ENCODE results near the gene FXYD7. TPM values are rescaled to one million over a fixed set of nuclear protein-coding genes. Genes with fewer than 3 reads are reported as not detected.

Gene FXYD7
- total and polyA plus RNA-seq, 2 donors (not counting 1 experiment from before 2014, with no cell fraction given) = not detected

DNA sequence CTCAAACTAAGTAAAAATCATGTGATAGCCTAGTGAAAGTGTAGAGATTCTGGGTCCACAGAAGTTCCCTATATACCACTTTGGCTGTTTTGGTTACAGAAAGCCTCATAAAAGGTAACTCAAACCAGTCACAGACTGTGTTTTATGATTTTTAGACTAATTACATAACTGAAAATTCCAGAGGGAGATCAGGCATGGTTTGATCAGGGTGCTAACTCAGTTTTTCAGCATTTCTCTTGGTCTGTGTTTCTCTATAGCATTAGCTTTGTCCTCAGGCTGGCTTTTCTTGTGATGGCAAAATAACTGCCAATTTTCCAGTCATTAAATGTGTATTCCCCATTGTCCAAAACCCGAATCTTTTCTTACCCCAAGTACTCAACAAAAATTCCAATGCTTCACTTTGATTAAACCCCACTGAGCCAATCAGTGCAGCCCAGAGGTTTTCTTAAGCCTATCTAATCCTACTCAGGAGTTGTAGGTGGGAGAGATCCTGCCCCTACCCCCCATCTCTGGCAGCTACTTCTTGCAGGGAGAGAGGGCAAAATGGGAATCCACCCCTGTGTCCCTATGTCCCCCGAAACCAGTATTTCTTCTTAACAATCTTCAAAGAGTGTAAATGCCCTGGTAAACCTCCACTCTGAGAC is 36.0 kb upstream of the FXYD7 start:
- Histone ChIP-seq H3K9me3 (ENCODE audit: control insufficient read depth, insufficient read depth, low read depth, low read length) (no peaks in the 10 kb centered on the region), H3K9ac (ENCODE audit: insufficient read depth, low read length) (no peak overlapping the region), H3K27ac (ENCODE audit: insufficient read depth, low read length) (no peak overlapping the region), H2AFZ (ENCODE audit: low read length) (no peak overlapping the region), H3K4me3 (replicated peaks in 1 of 4; ENCODE audit: control extremely low read depth in 1 of 4, insufficient read depth in 1 of 4, low read depth in 3 of 4, low read length in 4 of 4) (no peak overlapping the region), H3K79me2 (ENCODE audit: control insufficient read depth, insufficient read depth, low read length) (no peaks in the 10 kb centered on the region), H4K20me1 (ENCODE audit: control insufficient read depth, extremely low read depth, insufficient read depth, low read length) (no peaks in the 10 kb centered on the region), H3K27me3 (ENCODE audit: control insufficient read depth, insufficient read depth, low read length) (no peaks in the 10 kb centered on the region), H3K36me3 (ENCODE audit: control insufficient read depth, insufficient read depth, low read length) (no peaks in the 10 kb centered on the region), H3K4me2 (ENCODE audit: extremely low read depth, insufficient read depth, low read length) (no peak overlapping the region), H3K4me1 (ENCODE audit: control insufficient read depth, extremely low read depth, insufficient read depth, low read length) (no peaks in the 10 kb centered on the region)
- TF ChIP-seq EZH2 (IDR thresholded peaks at IDR 0.05; ENCODE audit: low read length, missing control alignments) (no peak), CTCF (conservative IDR thresholded peaks at IDR 0.05 in 1 of 2, IDR thresholded peaks at IDR 0.05 in 1 of 2; ENCODE audit: low read depth in 1 of 2, low read length in 2 of 2) (no peak)
- DNase-seq (ENCODE audit: low read depth in 2 of 2) = no peak

DNA sequence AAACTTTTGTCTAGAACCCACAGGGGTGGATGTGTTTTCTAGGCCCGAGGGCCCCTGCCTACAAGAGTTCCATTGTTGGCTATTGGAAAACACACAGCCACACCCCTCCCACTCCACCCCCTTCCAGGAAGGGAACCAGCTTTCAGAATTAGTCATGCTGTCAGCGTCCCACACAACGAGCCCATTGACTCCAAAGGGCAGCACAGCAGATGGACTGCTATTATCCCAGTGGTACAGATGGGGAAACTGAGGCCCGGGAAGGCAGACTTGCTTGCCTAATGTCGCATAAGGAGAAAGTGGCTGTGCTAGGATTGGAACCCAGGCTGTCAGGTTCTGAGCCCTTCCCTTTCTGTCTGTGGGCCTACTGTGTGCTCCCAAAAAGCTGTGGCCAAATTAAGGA is 35.5 kb upstream of the FXYD7 start:
- H3K36me3 ChIP-seq (ENCODE audit: control insufficient read depth, insufficient read depth, low read length) = no peaks in the 10 kb centered on the region
- no peak overlapping the region for H2AFZ ChIP-seq (ENCODE audit: low read length)
- no peak overlapping the region for H3K27ac ChIP-seq (ENCODE audit: insufficient read depth, low read length)
- no peaks in the 10 kb centered on the region for H3K4me1 ChIP-seq (ENCODE audit: control insufficient read depth, extremely low read depth, insufficient read depth, low read length)
- TF ChIP-seq CTCF (conservative IDR thresholded peaks at IDR 0.05 in 1 of 2, IDR thresholded peaks at IDR 0.05 in 1 of 2; ENCODE audit: low read depth in 1 of 2, low read length in 2 of 2) (no peak), EZH2 (IDR thresholded peaks at IDR 0.05; ENCODE audit: low read length, missing control alignments) (no peak)
- no peak overlapping the region for H3K9ac ChIP-seq (ENCODE audit: insufficient read depth, low read length)
- H3K4me2 ChIP-seq (ENCODE audit: extremely low read depth, insufficient read depth, low read length) = no peak overlapping the region
- peak; percentile 8 to 49 for DNase-seq (ENCODE audit: low read depth in 2 of 2)
- H3K79me2 ChIP-seq (ENCODE audit: control insufficient read depth, insufficient read depth, low read length) = no peaks in the 10 kb centered on the region
- no peak overlapping the region for H3K4me3 ChIP-seq (replicated peaks in 1 of 4; ENCODE audit: control extremely low read depth in 1 of 4, insufficient read depth in 1 of 4, low read depth in 3 of 4, low read length in 4 of 4)
- no peaks in the 10 kb centered on the region for H3K9me3 ChIP-seq (ENCODE audit: control insufficient read depth, insufficient read depth, low read depth, low read length)
- H3K27me3 ChIP-seq (ENCODE audit: control insufficient read depth, insufficient read depth, low read length) = no peaks in the 10 kb centered on the region
- H4K20me1 ChIP-seq (ENCODE audit: control insufficient read depth, extremely low read depth, insufficient read depth, low read length) = no peaks in the 10 kb centered on the region

DNA sequence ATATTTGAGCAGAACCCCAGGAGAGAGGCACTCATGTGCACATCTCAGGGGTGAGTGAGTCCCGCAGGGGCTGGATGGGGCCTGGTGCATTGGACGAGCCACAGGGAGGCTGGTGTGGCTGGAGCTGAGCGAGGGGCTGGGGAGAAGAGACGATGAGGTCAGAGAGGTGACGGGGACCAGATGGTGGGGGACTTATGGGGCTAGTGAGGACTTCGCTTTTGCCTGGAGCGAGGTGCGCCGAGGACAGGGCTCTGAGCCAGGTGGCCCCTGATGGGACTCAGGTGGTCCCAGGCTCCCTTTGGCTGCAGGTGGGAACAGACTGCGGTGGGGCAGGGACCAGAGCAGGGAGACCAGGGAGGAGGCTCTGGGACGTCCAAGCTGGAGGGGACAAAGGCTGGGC is 34.3 kb upstream of the FXYD7 start:
- TF ChIP-seq CTCF (conservative IDR thresholded peaks at IDR 0.05 in 1 of 2, IDR thresholded peaks at IDR 0.05 in 1 of 2; ENCODE audit: low read depth in 1 of 2, low read length in 2 of 2) (no peak), EZH2 (IDR thresholded peaks at IDR 0.05; ENCODE audit: low read length, missing control alignments) (no peak)

More for the DNA sequence above, 34.3 kb upstream of the FXYD7 start:
- H3K9ac ChIP-seq (ENCODE audit: insufficient read depth, low read length) = no peak overlapping the region
- H3K4me1 ChIP-seq (ENCODE audit: control insufficient read depth, extremely low read depth, insufficient read depth, low read length) = no peaks in the 10 kb centered on the region
- no peak overlapping the region for H3K4me3 ChIP-seq (replicated peaks in 1 of 4; ENCODE audit: control extremely low read depth in 1 of 4, insufficient read depth in 1 of 4, low read depth in 3 of 4, low read length in 4 of 4)
- no peaks in the 10 kb centered on the region for H3K79me2 ChIP-seq (ENCODE audit: control insufficient read depth, insufficient read depth, low read length)
- no peak overlapping the region for H3K27ac ChIP-seq (ENCODE audit: insufficient read depth, low read length)
- no peak for DNase-seq (ENCODE audit: low read depth in 2 of 2)
- H2AFZ ChIP-seq (ENCODE audit: low read length) = no peak overlapping the region
- no peaks in the 10 kb centered on the region for H4K20me1 ChIP-seq (ENCODE audit: control insufficient read depth, extremely low read depth, insufficient read depth, low read length)
- H3K4me2 ChIP-seq (ENCODE audit: extremely low read depth, insufficient read depth, low read length) = no peak overlapping the region
- no peaks in the 10 kb centered on the region for H3K9me3 ChIP-seq (ENCODE audit: control insufficient read depth, insufficient read depth, low read depth, low read length)
- no peaks in the 10 kb centered on the region for H3K27me3 ChIP-seq (ENCODE audit: control insufficient read depth, insufficient read depth, low read length)
- H3K36me3 ChIP-seq (ENCODE audit: control insufficient read depth, insufficient read depth, low read length) = no peaks in the 10 kb centered on the region

Data from fibroblast of lung (primary cell).